ENCODE results near the gene SNAPIN.

SNAPIN gene

DNA sequence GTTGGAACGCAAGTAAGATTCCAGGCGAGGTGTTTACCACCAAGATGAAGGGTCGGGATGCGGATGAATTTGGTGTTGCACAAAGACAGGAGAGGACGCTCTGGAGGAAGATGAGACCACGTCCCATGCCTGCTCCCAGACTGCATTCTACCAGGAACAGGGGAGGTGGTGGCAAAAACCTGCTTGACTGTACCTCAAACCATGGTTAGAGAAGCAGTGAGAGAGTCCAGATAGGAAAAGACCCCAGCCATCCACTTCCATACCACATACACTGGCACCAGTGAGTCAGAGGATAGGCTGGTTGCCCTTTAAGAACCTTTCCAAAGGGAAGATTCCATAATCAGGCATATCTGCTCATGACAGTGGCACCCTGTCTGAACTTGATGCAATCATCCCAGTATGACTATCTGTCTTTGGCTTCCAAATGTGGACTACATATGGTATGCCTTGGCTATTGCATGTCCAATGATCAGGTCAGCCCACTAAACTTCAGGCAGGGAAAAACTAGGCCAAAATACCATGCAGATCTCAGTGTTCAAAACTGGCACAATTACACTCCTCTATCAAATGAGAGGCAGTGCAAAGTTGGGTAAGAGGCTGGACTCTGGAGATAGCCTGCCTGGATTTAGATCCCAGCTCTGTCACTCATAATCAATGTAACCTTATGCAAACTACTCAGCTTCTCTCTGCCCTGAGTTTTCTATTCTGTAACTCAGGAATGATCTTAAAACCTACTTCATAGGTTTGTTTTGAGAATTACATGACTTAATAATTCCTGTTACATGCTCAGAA lies 40.6 kb downstream of the SNAPIN start:
- Mint-ChIP-seq H3K9me3 (no peaks in the 10 kb centered on the region), H3K27me3 (peaks cover 0 to 10% of the 10 kb centered on the region in 2 donors), H3K36me3 (ENCODE audit: insufficient read depth) (peaks cover 3% of the 10 kb centered on the region), H3K4me3 (no peak overlapping the region), H3K27ac (no peak overlapping the region), H3K4me1 (ENCODE audit: low read depth in 2 of 2) (no peaks in the 10 kb centered on the region)
- DNase-seq: no peak
- no peak for ATAC-seq (replicated peaks)

- Mint-ChIP-seq H3K27ac (no peak overlapping the region), H3K36me3 (ENCODE audit: insufficient read depth) (peaks cover 3% of the 10 kb centered on the region), H3K4me1 (ENCODE audit: low read depth in 2 of 2) (no peaks in the 10 kb centered on the region), H3K9me3 (no peaks in the 10 kb centered on the region), H3K27me3 (peaks cover 0 to 10% of the 10 kb centered on the region in 2 donors), H3K4me3 (no peak overlapping the region)
- no peak for ATAC-seq (replicated peaks)
- DNase-seq: no peak
These were observed 41.3 kb downstream of the SNAPIN start for GRCh38 chr1:153699768-153700167.

DNA sequence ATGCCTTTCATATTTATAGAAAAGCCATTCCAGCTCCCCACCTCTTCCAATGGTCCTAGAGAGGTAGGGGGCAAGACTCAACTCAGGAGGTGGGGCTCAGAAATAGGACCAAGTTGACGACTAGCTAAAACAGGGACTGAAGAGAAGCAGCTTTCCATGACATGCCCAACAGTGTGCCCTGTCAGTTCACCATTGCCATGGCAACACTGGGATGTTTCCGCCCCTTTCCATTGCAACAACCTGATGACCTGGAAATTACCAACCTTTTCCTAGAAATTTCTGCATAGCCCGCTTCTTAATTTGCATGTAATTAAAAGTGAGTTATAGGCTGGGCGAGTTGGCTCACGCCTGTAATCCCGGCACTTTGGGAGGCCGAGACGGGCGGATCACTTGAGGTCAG lies 47.0 kb downstream of the SNAPIN start:
- DNase-seq (no peak), ATAC-seq (replicated peaks) (no peak)
- Mint-ChIP-seq H3K27me3 (peaks cover 0 to under 1% of the 10 kb centered on the region in 2 donors), H3K4me1 (ENCODE audit: low read depth in 2 of 2) (no peaks in the 10 kb centered on the region), H3K9me3 (no peaks in the 10 kb centered on the region), H3K27ac (no peak overlapping the region), H3K36me3 (ENCODE audit: insufficient read depth) (peaks cover 3% of the 10 kb centered on the region), H3K4me3 (no peak overlapping the region)

- Mint-ChIP-seq H3K4me3 (no peak overlapping the region), H3K27me3 (peaks cover 19 to 20% of the 10 kb centered on the region in 2 donors), H3K9me3 (no peaks in the 10 kb centered on the region), H3K4me1 (ENCODE audit: low read depth in 2 of 2) (no peaks in the 10 kb centered on the region), H3K36me3 (ENCODE audit: insufficient read depth) (no peaks in the 10 kb centered on the region), H3K27ac (no peak overlapping the region)
- no peak for DNase-seq
- no peak for ATAC-seq (replicated peaks)
These were observed 52.5 kb downstream of the SNAPIN start for GRCh38 chr1:153711026-153711425.

Measured in effector memory CD8-positive, alpha-beta T cell (primary cell).